Raji (cell line): ENCODE data around the gene MAP3K12.
A peak's percentile ranks its signal among the peaks of the same experiment; 100 is the strongest.

Source experiments
- POLR2A ChIP-seq: IDR thresholded peaks from 2 replicates; pipeline ENCODE4 v1.6.1; 2011; ENCODE audit warnings: low read depth, low read length, control low read depth; ENCODE audit not compliant: insufficient read depth

MAP3K12 gene

DNA sequence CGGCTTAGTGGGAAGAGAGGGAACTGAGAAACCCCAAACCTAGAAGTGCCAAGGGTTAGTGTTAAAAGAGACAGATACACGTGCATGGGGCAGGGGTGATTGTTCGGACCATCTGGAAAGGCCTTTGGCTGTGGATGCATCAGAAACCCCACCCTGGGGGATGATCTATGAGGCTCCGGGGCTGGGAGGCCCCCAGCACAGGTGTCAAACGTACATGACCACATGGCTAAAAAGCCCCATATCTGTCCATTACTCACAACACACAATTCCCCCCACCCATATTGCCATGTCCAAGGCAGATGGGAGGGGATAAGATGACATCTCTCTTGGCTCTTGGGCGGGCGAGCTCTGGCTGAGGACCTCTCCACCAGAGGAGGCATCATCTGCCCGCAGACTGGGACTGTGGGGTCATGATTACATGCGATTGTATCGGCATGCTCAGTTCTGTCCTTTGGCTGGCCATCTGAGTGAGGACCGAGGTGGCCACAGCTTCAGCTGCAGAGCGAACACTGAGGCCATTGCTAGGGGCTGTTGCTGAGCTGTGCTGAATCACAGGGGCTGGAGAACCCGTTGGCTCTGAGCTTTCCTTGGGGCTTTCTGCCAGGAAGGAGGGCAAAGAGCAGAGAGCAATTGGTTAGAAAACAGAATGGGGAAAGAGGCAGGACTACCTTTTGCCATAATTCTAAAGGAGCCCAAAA is 17.6 kb upstream of the MAP3K12 start:
- no peak for TF ChIP-seq POLR2A

DNA sequence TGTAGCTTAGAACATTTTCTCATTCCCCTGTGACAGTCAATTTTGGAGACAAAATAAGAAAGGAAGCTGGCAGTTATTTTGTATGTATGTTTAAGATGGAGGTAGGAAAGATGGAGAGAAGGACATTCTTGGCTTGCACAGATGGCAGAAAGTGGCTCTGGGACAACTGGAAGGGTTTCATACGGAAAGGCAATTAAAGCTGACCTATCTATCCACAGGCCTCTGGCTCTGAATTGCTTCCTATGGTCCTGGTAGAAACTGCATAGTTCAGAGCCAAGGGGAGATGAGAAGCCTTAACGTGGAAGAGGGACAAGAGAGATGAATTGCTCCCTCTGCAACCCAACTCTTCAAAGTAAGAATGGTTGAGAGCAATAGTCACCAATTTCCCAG is 16.0 kb upstream of the MAP3K12 start:
- no peak for TF ChIP-seq POLR2A

- TF ChIP-seq POLR2A: no peak
These were observed 15.5 kb upstream of the MAP3K12 start for GRCh38 chr12:53514628-53515290.

- no peak for TF ChIP-seq POLR2A
These were observed 14.6 kb upstream of the MAP3K12 start for GRCh38 chr12:53513712-53514410.

DNA sequence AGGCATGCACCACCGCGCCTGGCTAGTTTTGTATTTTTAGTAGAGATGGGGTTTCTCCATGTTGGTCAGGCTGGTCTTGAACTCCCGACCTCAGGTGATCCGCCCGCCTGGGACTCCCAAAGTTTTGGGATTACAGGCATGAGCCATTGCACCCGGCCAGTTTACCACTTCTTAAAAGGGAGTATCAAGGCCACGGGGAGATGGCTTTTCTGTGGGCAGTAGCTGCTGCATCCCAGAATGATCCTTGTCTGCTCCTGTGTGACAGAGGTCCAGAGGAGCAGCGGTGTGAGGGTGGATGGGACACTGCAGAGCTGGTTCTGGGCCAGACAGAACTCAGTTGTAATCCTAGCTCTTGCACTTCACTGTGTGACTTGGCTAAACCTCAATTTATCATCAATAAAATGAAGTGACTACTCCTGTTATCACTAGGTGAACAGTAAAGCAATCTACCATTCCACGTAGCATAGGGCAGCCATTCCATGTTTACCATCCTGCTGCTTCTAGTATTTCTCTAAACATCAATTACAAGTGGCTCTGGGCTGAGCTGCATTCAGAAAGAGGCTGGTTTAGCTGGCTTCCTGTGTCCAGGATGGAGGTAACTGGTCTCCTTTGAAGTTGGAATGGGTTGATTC is 11.0 kb upstream of the MAP3K12 start:
- no peak for TF ChIP-seq POLR2A

DNA sequence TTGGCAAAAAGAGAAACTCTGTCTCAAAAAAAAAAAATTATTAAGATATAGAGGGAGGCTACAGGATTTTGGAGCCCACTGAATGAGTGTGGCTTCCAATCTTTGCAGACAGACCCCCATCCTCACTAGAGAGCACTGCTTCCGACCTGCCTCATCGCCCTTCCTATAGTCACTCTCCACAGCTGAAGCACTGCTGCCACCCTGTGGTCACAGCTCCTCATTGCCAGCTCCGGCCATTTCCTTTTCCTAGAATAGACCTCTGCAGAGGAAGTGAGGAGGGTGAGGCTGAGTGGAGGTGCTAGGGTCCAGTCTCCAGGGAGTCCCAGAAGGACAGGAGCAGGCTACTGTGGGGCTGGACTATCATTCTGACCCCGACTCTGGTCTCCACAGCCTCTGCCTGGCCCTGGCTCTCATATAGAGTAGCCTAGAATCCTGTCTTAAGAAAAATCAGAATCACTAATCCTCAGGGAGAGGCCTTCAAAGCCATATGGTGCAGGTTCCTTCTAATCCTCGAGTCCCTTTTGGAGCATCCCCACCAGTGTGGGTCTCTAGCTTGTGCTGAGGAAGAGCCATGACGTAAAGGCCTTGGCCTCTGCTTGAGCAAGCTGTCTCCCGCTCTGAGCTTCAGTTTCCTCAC is 9.4 kb upstream of the MAP3K12 start:
- TF ChIP-seq POLR2A: peak; percentile 36; the same call in 1 of the 2 replicates

DNA sequence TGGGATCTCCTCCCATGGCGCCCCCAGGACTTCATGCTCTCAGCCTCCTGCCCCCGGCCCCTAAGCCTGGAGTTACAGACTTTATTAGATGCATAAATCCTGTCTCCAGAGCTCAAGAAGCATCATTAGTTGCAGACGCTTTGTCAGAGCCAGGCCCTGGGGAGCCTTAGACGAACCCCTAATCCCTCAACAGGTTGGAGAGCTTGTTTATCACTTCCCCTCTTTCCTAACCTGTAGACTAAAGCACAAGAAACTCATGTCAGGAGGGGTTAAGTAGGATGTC is 8.3 kb upstream of the MAP3K12 start:
- TF ChIP-seq POLR2A: no peak

- no peak for TF ChIP-seq POLR2A
These were observed 7.8 kb upstream of the MAP3K12 start, which contains the start of gene NPFF for GRCh38 chr12:53506881-53507602. TSS of gene NPFF (minus strand) at chr12:53507484. CDS start at chr12:53507474, 10 bp downstream.

- TF ChIP-seq POLR2A: no peak
These were observed 7.2 kb upstream of the MAP3K12 start for GRCh38 chr12:53506450-53506785.

DNA sequence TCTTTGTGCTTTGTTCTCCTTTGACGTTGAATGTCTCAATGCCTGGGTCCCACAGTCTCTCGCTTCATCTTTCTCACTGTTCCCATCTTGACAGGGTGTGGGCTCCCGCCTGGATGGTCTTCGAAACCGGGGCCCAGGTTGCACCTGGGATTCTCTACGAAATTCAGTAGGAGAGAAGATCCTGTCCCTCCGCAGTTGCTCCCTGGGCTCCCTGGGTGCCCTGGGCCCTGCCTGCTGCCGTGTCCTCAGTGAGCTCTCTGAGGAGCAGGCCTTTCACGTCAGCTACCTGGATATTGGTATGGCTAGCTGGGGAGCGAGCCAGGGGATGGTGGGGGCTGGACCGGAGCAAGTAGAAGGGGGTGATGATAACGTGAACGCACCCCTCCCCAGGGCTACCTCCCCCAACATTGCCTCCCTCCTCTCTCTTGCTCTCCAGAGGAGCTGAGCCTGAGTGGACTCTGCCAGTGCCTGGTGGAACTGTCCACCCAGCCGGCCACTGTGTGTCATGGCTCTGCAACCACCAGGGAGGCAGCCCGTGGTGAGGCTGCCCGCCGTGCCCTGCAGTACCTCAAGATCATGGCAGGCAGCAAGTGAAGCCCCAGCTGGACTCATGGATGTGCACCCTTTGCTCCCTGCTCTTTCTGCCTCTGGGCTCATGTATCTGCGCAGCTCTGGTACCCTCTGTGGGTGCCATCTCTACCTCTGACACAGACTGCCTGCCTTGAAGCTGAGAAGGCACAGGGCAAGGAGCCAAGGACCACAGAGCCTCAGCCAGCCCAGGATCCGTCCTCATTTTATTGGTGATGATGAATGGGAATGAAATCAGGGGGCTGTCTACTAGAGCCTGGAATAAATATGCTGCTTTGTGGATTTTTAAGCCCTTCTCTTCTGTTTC is 6.5 kb upstream of the MAP3K12 start:
- no peak for TF ChIP-seq POLR2A

GRCh38 chr12:53505086-53505485 is 5.8 kb upstream of the MAP3K12 start:
- TF ChIP-seq POLR2A: no peak

DNA sequence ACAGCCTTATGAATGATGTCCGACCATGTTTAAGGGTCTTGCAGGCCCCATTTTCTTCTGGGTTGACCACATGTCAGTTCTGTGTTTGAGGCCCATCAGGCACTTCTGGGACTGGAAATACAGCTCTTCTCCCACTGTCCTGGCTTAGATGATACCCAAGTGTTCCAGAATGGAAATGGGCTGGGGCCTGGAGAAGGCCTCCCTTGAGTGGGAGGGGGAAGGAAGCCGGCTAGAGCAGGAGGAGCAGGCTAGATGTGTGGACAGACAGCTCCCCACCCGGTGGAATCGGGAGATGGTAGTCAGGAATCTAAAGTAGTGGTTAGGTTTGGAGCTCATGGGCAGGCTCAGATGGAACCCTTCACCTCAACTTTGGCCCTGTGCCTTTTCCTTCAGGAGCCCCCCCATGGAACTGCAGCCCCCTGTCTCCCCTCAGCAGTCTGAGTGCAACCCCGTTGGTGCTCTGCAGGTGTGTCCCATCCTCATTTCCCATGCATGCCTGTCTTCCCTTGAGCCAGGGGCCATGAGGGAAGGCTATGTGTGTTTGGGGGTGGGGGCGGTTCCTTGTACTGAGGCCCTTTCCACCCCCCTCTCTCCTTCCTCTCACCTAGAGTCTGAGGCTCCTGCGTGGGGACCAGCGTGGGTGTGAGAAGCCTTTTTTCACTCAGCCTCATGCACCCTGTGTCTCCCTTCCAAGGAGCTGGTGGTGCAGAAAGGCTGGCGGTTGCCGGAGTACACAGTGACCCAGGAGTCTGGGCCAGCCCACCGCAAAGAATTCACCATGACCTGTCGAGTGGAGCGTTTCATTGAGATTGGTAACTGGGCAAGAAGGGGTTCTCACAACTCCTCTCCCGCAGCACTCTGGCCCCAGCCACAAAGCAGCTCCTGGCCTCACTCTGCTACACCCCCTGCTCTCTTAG is 5.0 kb upstream of the MAP3K12 start:
- no peak for TF ChIP-seq POLR2A

GRCh38 chr12:53502983-53503728 is 3.9 kb upstream of the MAP3K12 start:
- no peak for TF ChIP-seq POLR2A

DNA sequence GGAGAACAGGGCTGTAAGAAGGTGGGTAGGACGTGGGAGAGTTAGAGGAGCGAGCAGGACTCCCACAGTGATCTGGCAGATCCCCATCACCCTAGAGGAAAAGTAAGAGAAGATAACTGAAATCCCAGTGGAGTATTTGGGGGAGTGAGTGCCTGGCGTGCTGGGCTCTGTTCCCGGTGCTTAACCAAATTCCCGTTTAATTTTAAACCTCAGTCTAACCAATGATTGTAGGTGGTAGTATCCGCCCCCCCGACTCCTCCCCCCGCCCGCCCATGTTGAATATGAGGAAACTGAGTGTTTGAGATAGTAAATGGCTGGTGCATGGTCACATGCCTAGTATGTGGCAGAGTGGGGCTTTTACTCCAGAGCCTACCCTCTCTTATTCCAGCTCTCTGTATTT is 3.1 kb upstream of the MAP3K12 start:
- TF ChIP-seq POLR2A: no peak
